IPS-20b (cell line): ENCODE data around the gene KCNAB3.
A peak's percentile ranks its signal among the peaks of the same experiment; 100 is the strongest.

Source experiments
- H3K27ac ChIP-seq: one replicate; pipeline ENCODE4 v1.5.1; 2013; ENCODE audit warnings: low read length
- H3K27me3 ChIP-seq: 2 replicates; pipeline ENCODE4 v1.6.1; 2013; ENCODE audit warnings: mild to moderate bottlenecking, low read length, inconsistent platforms; ENCODE audit not compliant: insufficient read depth
- H3K36me3 ChIP-seq: 2 replicates; pipeline ENCODE4 v1.6.1; 2013; ENCODE audit warnings: low read depth, mild to moderate bottlenecking, inconsistent platforms, low read length, moderate library complexity; ENCODE audit not compliant: insufficient read depth
- H3K4me1 ChIP-seq: 2 replicates; pipeline ENCODE4 v1.6.1; 2013; ENCODE audit warnings: mild to moderate bottlenecking, control low read depth, inconsistent platforms, low read length, moderate library complexity; ENCODE audit not compliant: insufficient read depth
- H3K4me3 ChIP-seq: 2 replicates; pipeline ENCODE4 v1.5.1; 2013; ENCODE audit warnings: mild to moderate bottlenecking, low read length, inconsistent platforms
- H3K9ac ChIP-seq: 2 replicates; pipeline ENCODE4 v1.6.1; 2013; ENCODE audit warnings: low read depth, mild to moderate bottlenecking, inconsistent platforms, low read length, moderate library complexity
- H3K9me3 ChIP-seq: 2 replicates; pipeline ENCODE4 v1.6.1; 2013; ENCODE audit warnings: mild to moderate bottlenecking, low read depth, low read length, inconsistent platforms; ENCODE audit not compliant: insufficient read depth

Gene KCNAB3

GRCh38 chr17:7932949-7933348 lies 3.3 kb upstream of the KCNAB3 start:
- Histone ChIP-seq H3K4me3 (peak overlapping the region; percentile 92), H3K27ac (no peak overlapping the region), H3K9ac (peak overlapping the region; percentile 86), H3K27me3 (peaks cover 17% of the 10 kb centered on the region), H3K36me3 (peaks cover 26% of the 10 kb centered on the region), H3K4me1 (peaks cover 7% of the 10 kb centered on the region; the same call in 1 of the 2 replicates), H3K9me3 (no peaks in the 10 kb centered on the region)

GRCh38 chr17:7932483-7932891 lies 2.8 kb upstream of the KCNAB3 start:
- peaks cover 21% of the 10 kb centered on the region for H3K27me3 ChIP-seq
- H3K27ac ChIP-seq = no peak overlapping the region
- no peaks in the 10 kb centered on the region for H3K9me3 ChIP-seq
- H3K4me1 ChIP-seq = peaks cover 7% of the 10 kb centered on the region; the same call in 1 of the 2 replicates
- H3K36me3 ChIP-seq = peaks cover 26% of the 10 kb centered on the region
- peak overlapping the region; percentile 86 for H3K9ac ChIP-seq
- H3K4me3 ChIP-seq = peak overlapping the region; percentile 92

GRCh38 chr17:7931709-7932482 lies 2.2 kb upstream of the KCNAB3 start, which contains the start of the genes CNTROB and TRAPPC1:
Gene CNTROB (plus strand): TSS chr17:7932206. CDS start chr17:7933080, 874 bp downstream.
Gene TRAPPC1 (minus strand): TSS chr17:7931946. CDS start chr17:7931829, 117 bp downstream.
- H3K36me3 ChIP-seq = peaks cover 22% of the 10 kb centered on the region
- H3K4me3 ChIP-seq = peak within 1 kb of the TSS; percentile 92
- H3K27ac ChIP-seq = no peak within 1 kb of the TSS
- H3K4me1 ChIP-seq = peaks cover 7% of the 10 kb centered on the region; the same call in 1 of the 2 replicates
- peak within 1 kb of the TSS; percentile 86 for H3K9ac ChIP-seq
- no peaks in the 10 kb centered on the region for H3K9me3 ChIP-seq
- H3K27me3 ChIP-seq = peaks cover 27% of the 10 kb centered on the region

GRCh38 chr17:7930841-7931631 lies 1.4 kb upstream of the KCNAB3 start:
- no peak overlapping the region for H3K27ac ChIP-seq
- H3K36me3 ChIP-seq = peaks cover 13% of the 10 kb centered on the region
- H3K4me1 ChIP-seq = peaks cover 7% of the 10 kb centered on the region; the same call in 1 of the 2 replicates
- H3K4me3 ChIP-seq = peak overlapping the region; percentile 92
- H3K9me3 ChIP-seq = no peaks in the 10 kb centered on the region
- peak overlapping the region; percentile 86; the same call in 1 of the 2 replicates for H3K9ac ChIP-seq
- peaks cover 36% of the 10 kb centered on the region for H3K27me3 ChIP-seq

- Histone ChIP-seq H3K27me3 (peaks cover 67% of the 10 kb centered on the region), H3K36me3 (no peaks in the 10 kb centered on the region), H3K9me3 (no peaks in the 10 kb centered on the region), H3K4me1 (no peaks in the 10 kb centered on the region; the same call in 1 of the 2 replicates), H3K9ac (no peak overlapping the region), H3K4me3 (no peak overlapping the region), H3K27ac (no peak overlapping the region)
Observed at GRCh38 chr17:7927596-7927995, 2.1 kb downstream of the KCNAB3 start.

GRCh38 chr17:7922845-7923628 lies 6.6 kb downstream of the KCNAB3 start:
- Histone ChIP-seq H3K4me1 (no peaks in the 10 kb centered on the region; the same call in 1 of the 2 replicates), H3K9ac (peak overlapping the region; percentile 43; the same call in 1 of the 2 replicates), H3K27me3 (peaks cover 82% of the 10 kb centered on the region), H3K4me3 (peak overlapping the region; percentile 52; the same call in 1 of the 2 replicates), H3K9me3 (no peaks in the 10 kb centered on the region), H3K36me3 (no peaks in the 10 kb centered on the region), H3K27ac (no peak overlapping the region)

GRCh38 chr17:7922269-7922844 lies 7.3 kb downstream of the KCNAB3 start:
- no peak overlapping the region for H3K27ac ChIP-seq

GRCh38 chr17:7916808-7917207 lies 12.8 kb downstream of the KCNAB3 start:
- Histone ChIP-seq H3K27me3 (peaks cover 58% of the 10 kb centered on the region), H3K36me3 (no peaks in the 10 kb centered on the region), H3K27ac (no peak overlapping the region), H3K4me3 (no peak overlapping the region), H3K9me3 (no peaks in the 10 kb centered on the region), H3K4me1 (no peaks in the 10 kb centered on the region; the same call in 1 of the 2 replicates), H3K9ac (no peak overlapping the region)

More at GRCh38 chr17:7922269-7922844, 7.3 kb downstream of the KCNAB3 start:
- Histone ChIP-seq H3K36me3 (no peaks in the 10 kb centered on the region), H3K27me3 (peaks cover 81% of the 10 kb centered on the region), H3K4me3 (peak overlapping the region; percentile 52), H3K9ac (no peak overlapping the region), H3K4me1 (no peaks in the 10 kb centered on the region; the same call in 1 of the 2 replicates), H3K9me3 (no peaks in the 10 kb centered on the region)

- Histone ChIP-seq H3K9me3 (no peaks in the 10 kb centered on the region), H3K4me3 (peak overlapping the region; percentile 74; the same call in 1 of the 2 replicates), H3K27me3 (peaks cover 53% of the 10 kb centered on the region), H3K36me3 (no peaks in the 10 kb centered on the region), H3K27ac (no peak overlapping the region), H3K4me1 (no peaks in the 10 kb centered on the region; the same call in 1 of the 2 replicates), H3K9ac (no peak overlapping the region)
Observed at GRCh38 chr17:7916385-7916682, 13.3 kb downstream of the KCNAB3 start.

GRCh38 chr17:7915611-7916384 lies 13.9 kb downstream of the KCNAB3 start, which contains the start of gene RNF227:
Gene RNF227 (minus strand): TSS chr17:7916289. CDS start chr17:7916195, 94 bp downstream.
- H3K4me3 ChIP-seq = peak within 1 kb of the TSS; percentile 74
- no peaks in the 10 kb centered on the region; the same call in 1 of the 2 replicates for H3K4me1 ChIP-seq
- no peak within 1 kb of the TSS for H3K9ac ChIP-seq
- peaks cover 48% of the 10 kb centered on the region for H3K27me3 ChIP-seq
- H3K27ac ChIP-seq = no peak within 1 kb of the TSS
- H3K36me3 ChIP-seq = 0 out of 2 replicates have a peak, but pooled peaks cover 4% of the 10 kb centered on the region
- no peaks in the 10 kb centered on the region for H3K9me3 ChIP-seq
